ENCODE results near the gene SIGLEC8. TPM values are rescaled to one million over a fixed set of nuclear protein-coding genes. Genes with fewer than 3 reads are reported as not detected.

The SIGLEC8 gene
- total RNA-seq, 1 experiment from 2014 or later, result not detected

GRCh38 chr19:51441410-51442390 lies 16.6 kb downstream of the SIGLEC8 start:
- Histone ChIP-seq H3F3A (ENCODE audit: low read length, unreplicated experiment) (no peaks in the 10 kb centered on the region), H3K9me2 (replicated peaks; ENCODE audit: low read length) (no peaks in the 10 kb centered on the region), H3K9me3 (ENCODE audit: low read length) (no peaks in the 10 kb centered on the region), H4K20me1 (ENCODE audit: low read length) (no peaks in the 10 kb centered on the region), H3K9ac (ENCODE audit: low read length) (0 out of 2 replicates have a peak overlapping the region, but pooled peaks have one; percentile 2), H3K4me2 (ENCODE audit: low read length) (peak overlapping the region; percentile 85), H3K4me1 (ENCODE audit: insufficient read depth, low read length) (peaks cover 17% of the 10 kb centered on the region), H3K79me2 (ENCODE audit: low read length) (no peaks in the 10 kb centered on the region), H3K36me3 (ENCODE audit: low read depth, low read length) (no peaks in the 10 kb centered on the region), H3K4me3 (ENCODE audit: low read length) (peak overlapping the region; percentile 63), H2AFZ (ENCODE audit: low read length) (peak overlapping the region; percentile 72), H3K27ac (ENCODE audit: low read length) (peak overlapping the region; percentile 13; the same call in 1 of the 2 replicates), H3K27me3 (ENCODE audit: low read length) (peaks cover 60% of the 10 kb centered on the region)
- no TSS peak for BruUV-seq (replicated peaks)
- ChIA-PET CTCF (interaction anchor here (0.5 to 0.6 kb wide), 2 partner anchors 102 to 217 kb away, joined by 3 read pairs; no protein-coding TSS in a partner anchor), POLR2A (ENCODE audit: unreplicated experiment) (no interaction called here)
- DNase-seq, result peak; percentile 69
- no peak for TF ChIP-seq EZH2 (IDR thresholded peaks at IDR 0.05; ENCODE audit: low read length, unreplicated experiment)
- TF ChIP-seq CTCF (conservative IDR thresholded peaks at IDR 0.05; ENCODE audit: low read depth, low read length), result 0 out of 2 replicates have a peak, but pooled peaks have one; percentile 3
- intact Hi-C loops (cut with micrococcal nuclease), result no loop called here
- peak; percentile 77 for ATAC-seq

- Histone ChIP-seq H3K4me2 (ENCODE audit: low read length) (peak overlapping the region; percentile 85), H3K4me3 (ENCODE audit: low read length) (peak overlapping the region; percentile 63), H3K27ac (ENCODE audit: low read length) (no peak overlapping the region; the same call in 1 of the 2 replicates), H3K9me3 (ENCODE audit: low read length) (no peaks in the 10 kb centered on the region), H3K79me2 (ENCODE audit: low read length) (no peaks in the 10 kb centered on the region), H3K4me1 (ENCODE audit: insufficient read depth, low read length) (peaks cover 17% of the 10 kb centered on the region), H3K36me3 (ENCODE audit: low read depth, low read length) (no peaks in the 10 kb centered on the region), H3F3A (ENCODE audit: low read length, unreplicated experiment) (no peaks in the 10 kb centered on the region), H2AFZ (ENCODE audit: low read length) (peak overlapping the region; percentile 72), H3K9ac (ENCODE audit: low read length) (0 out of 2 replicates have a peak overlapping the region, but pooled peaks have one; percentile 2), H3K9me2 (replicated peaks; ENCODE audit: low read length) (no peaks in the 10 kb centered on the region), H4K20me1 (ENCODE audit: low read length) (no peaks in the 10 kb centered on the region), H3K27me3 (ENCODE audit: low read length) (peaks cover 61% of the 10 kb centered on the region)
- no TSS peak for BruUV-seq (replicated peaks)
- DNase-seq (peak; percentile 48), ATAC-seq (peak; percentile 42)
- intact Hi-C loops (cut with micrococcal nuclease), result no loop called here
- POLR2A ChIA-PET (ENCODE audit: unreplicated experiment), result no interaction called here
- TF ChIP-seq EZH2 (IDR thresholded peaks at IDR 0.05; ENCODE audit: low read length, unreplicated experiment) (no peak), CTCF (conservative IDR thresholded peaks at IDR 0.05; ENCODE audit: low read depth, low read length) (no peak), EZH2phosphoT487 (IDR thresholded peaks at IDR 0.05; ENCODE audit: borderline replicate concordance, low read length) (no peak)
- CTCF ChIA-PET, result no interaction called here
Observed at GRCh38 chr19:51440846-51441409, 17.3 kb downstream of the SIGLEC8 start.

Measured in PC-3 (cell line).